ENCODE results near the gene URGCP. TPM values are rescaled to one million over a fixed set of nuclear protein-coding genes. Genes with fewer than 3 reads are reported as not detected.

Gene URGCP
- total RNA-seq, 1 experiment from 2014 or later = 19.5 TPM

- no peak for TF ChIP-seq MLX (CRISPR knock-in tag; IDR thresholded peaks at IDR 0.05)
- no peak for TF ChIP-seq NFATC4 (CRISPR knock-in tag; IDR thresholded peaks at IDR 0.05)
- no peak for TF ChIP-seq PRRX2 (CRISPR knock-in tag; IDR thresholded peaks at IDR 0.05)
- TF ChIP-seq ZNF263 (CRISPR knock-in tag; IDR thresholded peaks at IDR 0.05; ENCODE audit: low read depth) = no peak
- TF ChIP-seq ZMAT4 (CRISPR knock-in tag; IDR thresholded peaks at IDR 0.05) = no peak
- TF ChIP-seq OVOL2 (CRISPR knock-in tag; IDR thresholded peaks at IDR 0.05; ENCODE audit: borderline replicate concordance) = no peak
- no peak for TF ChIP-seq ELF4 (CRISPR knock-in tag; IDR thresholded peaks at IDR 0.05; ENCODE audit: low read depth)
- TF ChIP-seq TEAD1 (CRISPR knock-in tag; IDR thresholded peaks at IDR 0.05) = no peak
These were observed 36.6 kb upstream of the URGCP start (continued) for GRCh38 chr7:43942997-43943396.

- DNase-seq (ENCODE audit: low spot score) = no peak
- no peaks in the 10 kb centered on the region for H3K36me3 Mint-ChIP-seq
- H3K4me1 Mint-ChIP-seq = no peaks in the 10 kb centered on the region
- no peak for TF ChIP-seq SMAD3 (CRISPR knock-in tag; IDR thresholded peaks at IDR 0.05; ENCODE audit: borderline replicate concordance)
- no peak for TF ChIP-seq ZNF263 (CRISPR knock-in tag; IDR thresholded peaks at IDR 0.05; ENCODE audit: low read depth)
- no peak for TF ChIP-seq PREB (CRISPR knock-in tag; IDR thresholded peaks at IDR 0.05; ENCODE audit: borderline replicate concordance)
- no peak for TF ChIP-seq ZNF425 (CRISPR knock-in tag; conservative IDR thresholded peaks at IDR 0.05)
- TF ChIP-seq ZNF317 (CRISPR knock-in tag; IDR thresholded peaks at IDR 0.05; ENCODE audit: borderline replicate concordance, low read depth) = no peak
- TF ChIP-seq ZBTB21 (CRISPR knock-in tag; IDR thresholded peaks at IDR 0.05; ENCODE audit: borderline replicate concordance) = no peak
- no peak for TF ChIP-seq CTCF (IDR thresholded peaks at IDR 0.05)
- no peak for TF ChIP-seq ATF2 (CRISPR knock-in tag; IDR thresholded peaks at IDR 0.05; ENCODE audit: borderline replicate concordance, low read depth)
- H3K27ac Mint-ChIP-seq = no peak overlapping the region
- ATAC-seq = no peak
- POLR2A ChIA-PET = no interaction called here
- CTCF ChIA-PET = interaction anchor here (1.0 to 3.6 kb wide), 10 partner anchors 12 to 479 kb away, joined by 3 to 16 read pairs (median 6); partner anchors contain the start of genes MRPS24, STK17A and UBE2D4
- H3K4me3 Mint-ChIP-seq = no peak overlapping the region
- H3K27me3 Mint-ChIP-seq (ENCODE audit: low read depth) = no peaks in the 10 kb centered on the region
- no peaks in the 10 kb centered on the region for H3K9me3 Mint-ChIP-seq
These were observed 35.9 kb upstream of the URGCP start for GRCh38 chr7:43942250-43942649.

Measured in WTC11 (cell line).